ENCODE results near the gene CALY. TPM values are rescaled to one million over a fixed set of nuclear protein-coding genes. Genes with fewer than 3 reads are reported as not detected.
"Not testable (repeated sequence)": the region's sequence is repeated elsewhere in the genome, so short reads cannot be mapped to it uniquely, and the experiment has no call there.

The CALY gene
- total RNA-seq, 1 experiment from 2014 or later, result not detected

- H3K27me3 ChIP-seq (replicated peaks; ENCODE audit: control insufficient read depth, insufficient read depth, low read length), result no peaks in the 10 kb centered on the region
- ChIA-PET POLR2A (interaction anchor here (0.7 to 0.9 kb wide), 2 partner anchors 27 to 54 kb away, joined by 4 to 7 read pairs; partner anchors contain the start of gene PAOX), CTCF (interaction anchor here (0.8 kb wide), 2 partner anchors 11 to 67 kb away, joined by 3 to 6 read pairs; no protein-coding TSS in a partner anchor)
- Mint-ChIP-seq H3K27me3 (ENCODE audit: insufficient read depth, unreplicated experiment) (peaks cover 6% of the 10 kb centered on the region), H3K9me3 (ENCODE audit: unreplicated experiment) (peaks cover 9% of the 10 kb centered on the region), H3K36me3 (ENCODE audit: insufficient read depth, unreplicated experiment) (peaks cover 8% of the 10 kb centered on the region), H3K4me1 (ENCODE audit: low read depth, unreplicated experiment) (peaks cover 7% of the 10 kb centered on the region), H3K27ac (ENCODE audit: unreplicated experiment) (no peak overlapping the region), H3K4me3 (ENCODE audit: unreplicated experiment) (peak overlapping the region; percentile 86)
- no peak for DNase-seq
- no TSS peak for BruUV-seq (replicated peaks)
- H3K4me3 ChIP-seq (ENCODE audit: low read depth, low read length), result no peak overlapping the region
- intact Hi-C loops (cut with micrococcal nuclease; ENCODE audit: unreplicated experiment), result loop anchor here (5.0 kb wide), 1 partner anchor 67 kb away; the partner anchor contains the start of gene MTG1
- H3K36me3 ChIP-seq (ENCODE audit: control insufficient read depth, insufficient read depth, low read length), result no peaks in the 10 kb centered on the region
- H3K4me1 ChIP-seq, result peaks cover 11% of the 10 kb centered on the region; the same call in 1 of the 2 replicates
- H3K9me3 ChIP-seq, result peaks cover 13% of the 10 kb centered on the region
- TF ChIP-seq, protein P1, sequence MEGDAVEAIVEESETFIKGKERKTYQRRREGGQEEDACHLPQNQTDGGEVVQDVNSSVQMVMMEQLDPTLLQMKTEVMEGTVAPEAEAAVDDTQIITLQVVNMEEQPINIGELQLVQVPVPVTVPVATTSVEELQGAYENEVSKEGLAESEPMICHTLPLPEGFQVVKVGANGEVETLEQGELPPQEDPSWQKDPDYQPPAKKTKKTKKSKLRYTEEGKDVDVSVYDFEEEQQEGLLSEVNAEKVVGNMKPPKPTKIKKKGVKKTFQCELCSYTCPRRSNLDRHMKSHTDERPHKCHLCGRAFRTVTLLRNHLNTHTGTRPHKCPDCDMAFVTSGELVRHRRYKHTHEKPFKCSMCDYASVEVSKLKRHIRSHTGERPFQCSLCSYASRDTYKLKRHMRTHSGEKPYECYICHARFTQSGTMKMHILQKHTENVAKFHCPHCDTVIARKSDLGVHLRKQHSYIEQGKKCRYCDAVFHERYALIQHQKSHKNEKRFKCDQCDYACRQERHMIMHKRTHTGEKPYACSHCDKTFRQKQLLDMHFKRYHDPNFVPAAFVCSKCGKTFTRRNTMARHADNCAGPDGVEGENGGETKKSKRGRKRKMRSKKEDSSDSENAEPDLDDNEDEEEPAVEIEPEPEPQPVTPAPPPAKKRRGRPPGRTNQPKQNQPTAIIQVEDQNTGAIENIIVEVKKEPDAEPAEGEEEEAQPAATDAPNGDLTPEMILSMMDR (IDR thresholded peaks at IDR 0.05; ENCODE audit: insufficient read depth in 1 of 2, low read depth in 1 of 2, low read length in 1 of 2, severe bottlenecking in 1 of 2, unreplicated experiment in 1 of 2), result no peak
These were observed 11.8 kb downstream of the CALY start for GRCh38 chr10:133324857-133325260.

- Histone ChIP-seq H3K4me1 (peaks cover 11% of the 10 kb centered on the region; the same call in 1 of the 2 replicates), H3K9me3 (peaks cover 13% of the 10 kb centered on the region), H3K4me3 (ENCODE audit: low read depth, low read length) (no peak overlapping the region), H3K27me3 (replicated peaks; ENCODE audit: control insufficient read depth, insufficient read depth, low read length) (no peaks in the 10 kb centered on the region), H3K36me3 (ENCODE audit: control insufficient read depth, insufficient read depth, low read length) (no peaks in the 10 kb centered on the region)
- Mint-ChIP-seq H3K9me3 (ENCODE audit: unreplicated experiment) (peaks cover 12% of the 10 kb centered on the region), H3K4me1 (ENCODE audit: low read depth, unreplicated experiment) (peaks cover 9% of the 10 kb centered on the region), H3K27ac (ENCODE audit: unreplicated experiment) (no peak overlapping the region), H3K4me3 (ENCODE audit: unreplicated experiment) (no peak overlapping the region), H3K36me3 (ENCODE audit: insufficient read depth, unreplicated experiment) (peaks cover 6% of the 10 kb centered on the region), H3K27me3 (ENCODE audit: insufficient read depth, unreplicated experiment) (peaks cover 5% of the 10 kb centered on the region)
- peak; percentile 68 to 82 for DNase-seq
- TF ChIP-seq, protein P1 (IDR thresholded peaks at IDR 0.05; ENCODE audit: insufficient read depth in 1 of 2, low read depth in 1 of 2, low read length in 1 of 2, severe bottlenecking in 1 of 2, unreplicated experiment in 1 of 2), result no peak
- BruUV-seq (replicated peaks), result no TSS peak
- CTCF ChIA-PET, result interaction anchor here (0.8 kb wide), 2 partner anchors 10 to 66 kb away, joined by 3 to 6 read pairs; no protein-coding TSS in a partner anchor
- POLR2A ChIA-PET, result interaction anchor here (0.6 to 0.9 kb wide), 5 partner anchors 19 to 55 kb away, joined by 3 to 7 read pairs (median 4); partner anchors contain the start of gene PAOX
- intact Hi-C loops (cut with micrococcal nuclease; ENCODE audit: unreplicated experiment), result no loop called here
These were observed 12.4 kb downstream of the CALY start for GRCh38 chr10:133324198-133324792.

DNA sequence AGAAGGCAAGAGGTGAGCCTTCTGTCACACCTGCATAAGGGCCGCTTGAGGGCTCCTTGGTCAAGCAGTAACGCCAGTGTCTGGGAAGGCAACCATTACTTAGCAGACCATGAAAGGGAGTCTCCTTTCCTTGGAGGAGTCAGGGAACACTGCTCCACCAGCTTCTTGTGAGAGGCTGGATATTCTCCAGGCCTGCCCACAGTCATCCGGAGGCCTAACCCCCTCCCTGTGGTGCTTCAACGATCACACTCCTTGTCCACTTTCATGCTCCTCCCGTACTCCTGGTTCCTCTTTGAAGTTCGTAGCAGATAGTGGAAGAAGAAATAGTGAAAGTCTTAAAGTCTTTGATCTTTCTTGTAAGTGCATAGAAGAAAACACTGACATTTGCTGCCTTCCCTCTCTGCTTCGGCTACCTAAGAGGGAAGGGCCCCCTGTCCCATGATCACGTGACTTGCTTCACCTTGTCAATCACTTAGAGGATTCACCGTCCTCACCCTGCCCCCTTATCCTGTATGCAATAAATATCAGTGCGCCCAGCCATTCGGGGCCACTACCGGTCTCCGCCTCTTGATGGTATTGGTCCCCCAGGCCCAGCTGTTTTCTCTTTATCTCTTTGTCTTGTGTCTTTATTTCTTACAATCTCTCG is 14.5 kb downstream of the CALY start:
- H3K27me3 ChIP-seq (replicated peaks; ENCODE audit: control insufficient read depth, insufficient read depth, low read length); H3K27me3 Mint-ChIP-seq (ENCODE audit: insufficient read depth, unreplicated experiment); H3K27ac Mint-ChIP-seq (ENCODE audit: unreplicated experiment); intact Hi-C loops (cut with micrococcal nuclease; ENCODE audit: unreplicated experiment); CTCF ChIA-PET; POLR2A ChIA-PET; H3K36me3 Mint-ChIP-seq (ENCODE audit: insufficient read depth, unreplicated experiment); H3K4me3 Mint-ChIP-seq (ENCODE audit: unreplicated experiment); DNase-seq; H3K4me3 ChIP-seq (ENCODE audit: low read depth, low read length); BruUV-seq (replicated peaks); H3K36me3 ChIP-seq (ENCODE audit: control insufficient read depth, insufficient read depth, low read length): not testable (repeated sequence)
- Histone ChIP-seq H3K9me3 (peaks cover 13% of the 10 kb centered on the region), H3K4me1 (peaks cover 18% of the 10 kb centered on the region)
- Mint-ChIP-seq H3K4me1 (ENCODE audit: low read depth, unreplicated experiment) (peaks cover 14% of the 10 kb centered on the region), H3K9me3 (ENCODE audit: unreplicated experiment) (peaks cover 12% of the 10 kb centered on the region)

DNA sequence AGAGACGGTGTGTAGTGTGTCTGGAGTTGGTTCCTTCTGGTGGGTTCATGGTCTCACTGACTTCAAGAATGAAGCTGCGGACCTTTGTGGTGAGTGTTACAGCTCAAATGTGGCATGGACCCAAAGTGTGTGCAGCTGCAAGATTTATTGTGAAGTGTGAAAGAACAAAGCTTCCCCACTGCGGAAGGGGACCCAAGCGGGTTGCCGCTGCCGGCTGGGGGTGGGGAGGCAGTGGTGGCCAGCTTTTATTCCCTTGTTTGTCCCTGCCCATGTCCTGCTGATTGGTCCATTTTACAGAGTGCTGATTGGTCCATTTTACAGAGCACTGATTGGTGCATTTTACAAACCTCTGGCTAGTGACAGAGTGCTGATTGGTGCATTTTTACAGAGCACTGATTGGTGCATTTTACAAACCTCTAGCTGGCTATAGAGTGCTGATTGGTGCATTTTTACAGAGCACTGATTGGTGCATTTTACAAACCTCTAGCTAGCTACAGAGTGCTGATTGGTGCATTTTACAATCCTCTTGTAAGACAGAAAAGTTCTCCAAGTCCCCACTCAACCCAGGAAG is 15.8 kb downstream of the CALY start:
- H3K27me3 ChIP-seq (replicated peaks; ENCODE audit: control insufficient read depth, insufficient read depth, low read length); H3K27me3 Mint-ChIP-seq (ENCODE audit: insufficient read depth, unreplicated experiment); BruUV-seq (replicated peaks); H3K36me3 ChIP-seq (ENCODE audit: control insufficient read depth, insufficient read depth, low read length); H3K4me1 Mint-ChIP-seq (ENCODE audit: low read depth, unreplicated experiment); H3K4me3 Mint-ChIP-seq (ENCODE audit: unreplicated experiment); intact Hi-C loops (cut with micrococcal nuclease; ENCODE audit: unreplicated experiment); POLR2A ChIA-PET; DNase-seq; H3K4me3 ChIP-seq (ENCODE audit: low read depth, low read length); H3K27ac Mint-ChIP-seq (ENCODE audit: unreplicated experiment); H3K36me3 Mint-ChIP-seq (ENCODE audit: insufficient read depth, unreplicated experiment): not testable (repeated sequence)
- H3K4me1 ChIP-seq, result peaks cover 14% of the 10 kb centered on the region
- peaks cover 12% of the 10 kb centered on the region for H3K9me3 Mint-ChIP-seq (ENCODE audit: unreplicated experiment)
- H3K9me3 ChIP-seq, result peaks cover 13% of the 10 kb centered on the region
- CTCF ChIA-PET, result interaction anchor here (0.7 kb wide), 1 partner anchor 130 kb away, joined by 3 read pairs; no protein-coding TSS in a partner anchor

Data from Caco-2 (cell line).